Body of pancreas (tissue), 4 donors: ENCODE data around the gene GLIPR2.

ENCODE experiments used
- CTCF ChIP-seq, 7 experiments: fragments of 450-650 bp in 4 of 7; fragments of 200-600 bp in 3 of 7; sonication (generic) in 3 of 7; IDR thresholded peaks; one replicate each; pipeline ENCODE4 v1.5.1; 2016 to 2019; ENCODE audit warnings: antibody characterized with exemption in 7 of 7
- POLR2A ChIP-seq, 3 donors: fragments of 450-650 bp; IDR thresholded peaks; one replicate each; pipeline ENCODE4 v1.6.1; 2016; ENCODE audit warnings: antibody characterized with exemption in 3 of 3, mild to moderate bottlenecking in 2 of 3

DNA sequence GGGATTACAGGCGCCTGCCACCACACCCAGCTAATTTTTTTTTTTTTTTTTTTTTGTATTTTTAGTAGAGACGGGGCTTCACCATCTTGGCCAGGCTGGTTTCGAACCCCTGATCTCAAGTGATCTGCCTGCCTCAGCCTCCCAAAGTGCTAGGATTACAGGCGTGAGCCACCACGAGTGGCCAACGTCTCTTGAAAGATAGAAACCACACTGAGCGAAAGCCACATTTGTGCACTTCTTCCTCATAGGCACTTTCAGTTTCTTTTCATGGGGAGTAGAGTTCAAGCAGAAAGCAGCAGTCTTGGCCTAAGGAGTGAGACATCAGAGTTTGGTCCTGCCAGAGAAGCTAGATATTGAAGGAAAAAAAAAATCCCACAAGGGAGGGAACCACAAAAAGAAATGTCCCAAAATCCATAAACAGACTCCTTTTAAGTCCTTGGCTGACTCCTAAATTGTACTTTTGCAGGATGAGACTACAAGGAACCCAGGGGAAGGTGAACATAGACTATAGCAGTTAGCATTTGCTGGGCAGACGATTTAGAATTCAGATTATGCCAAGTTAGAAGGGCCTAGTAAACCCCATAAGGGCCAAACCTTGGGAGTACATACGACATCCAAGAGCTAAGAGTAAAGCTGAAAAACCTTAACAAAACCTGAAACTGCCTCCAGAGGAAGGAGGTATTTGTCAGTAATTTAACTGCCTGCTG lies 43.9 kb upstream of the GLIPR2 start:
- TF ChIP-seq CTCF (IDR thresholded peaks at IDR 0.05) = no peak
- no peak for TF ChIP-seq POLR2A (IDR thresholded peaks at IDR 0.05)
